GM19455 (cell line): ENCODE results near the gene PLD1.
"Not testable (repeated sequence)": the region's sequence is repeated elsewhere in the genome, so short reads cannot be mapped to it uniquely, and the experiment has no call there.

Experiments used
- ATAC-seq: cut with Tn5 transposase; IDR thresholded peaks from one replicate; pipeline ENCODE4 v1.9.1; 2021; ENCODE audit not compliant: unreplicated experiment

Gene PLD1, protein sequence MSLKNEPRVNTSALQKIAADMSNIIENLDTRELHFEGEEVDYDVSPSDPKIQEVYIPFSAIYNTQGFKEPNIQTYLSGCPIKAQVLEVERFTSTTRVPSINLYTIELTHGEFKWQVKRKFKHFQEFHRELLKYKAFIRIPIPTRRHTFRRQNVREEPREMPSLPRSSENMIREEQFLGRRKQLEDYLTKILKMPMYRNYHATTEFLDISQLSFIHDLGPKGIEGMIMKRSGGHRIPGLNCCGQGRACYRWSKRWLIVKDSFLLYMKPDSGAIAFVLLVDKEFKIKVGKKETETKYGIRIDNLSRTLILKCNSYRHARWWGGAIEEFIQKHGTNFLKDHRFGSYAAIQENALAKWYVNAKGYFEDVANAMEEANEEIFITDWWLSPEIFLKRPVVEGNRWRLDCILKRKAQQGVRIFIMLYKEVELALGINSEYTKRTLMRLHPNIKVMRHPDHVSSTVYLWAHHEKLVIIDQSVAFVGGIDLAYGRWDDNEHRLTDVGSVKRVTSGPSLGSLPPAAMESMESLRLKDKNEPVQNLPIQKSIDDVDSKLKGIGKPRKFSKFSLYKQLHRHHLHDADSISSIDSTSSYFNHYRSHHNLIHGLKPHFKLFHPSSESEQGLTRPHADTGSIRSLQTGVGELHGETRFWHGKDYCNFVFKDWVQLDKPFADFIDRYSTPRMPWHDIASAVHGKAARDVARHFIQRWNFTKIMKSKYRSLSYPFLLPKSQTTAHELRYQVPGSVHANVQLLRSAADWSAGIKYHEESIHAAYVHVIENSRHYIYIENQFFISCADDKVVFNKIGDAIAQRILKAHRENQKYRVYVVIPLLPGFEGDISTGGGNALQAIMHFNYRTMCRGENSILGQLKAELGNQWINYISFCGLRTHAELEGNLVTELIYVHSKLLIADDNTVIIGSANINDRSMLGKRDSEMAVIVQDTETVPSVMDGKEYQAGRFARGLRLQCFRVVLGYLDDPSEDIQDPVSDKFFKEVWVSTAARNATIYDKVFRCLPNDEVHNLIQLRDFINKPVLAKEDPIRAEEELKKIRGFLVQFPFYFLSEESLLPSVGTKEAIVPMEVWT

DNA sequence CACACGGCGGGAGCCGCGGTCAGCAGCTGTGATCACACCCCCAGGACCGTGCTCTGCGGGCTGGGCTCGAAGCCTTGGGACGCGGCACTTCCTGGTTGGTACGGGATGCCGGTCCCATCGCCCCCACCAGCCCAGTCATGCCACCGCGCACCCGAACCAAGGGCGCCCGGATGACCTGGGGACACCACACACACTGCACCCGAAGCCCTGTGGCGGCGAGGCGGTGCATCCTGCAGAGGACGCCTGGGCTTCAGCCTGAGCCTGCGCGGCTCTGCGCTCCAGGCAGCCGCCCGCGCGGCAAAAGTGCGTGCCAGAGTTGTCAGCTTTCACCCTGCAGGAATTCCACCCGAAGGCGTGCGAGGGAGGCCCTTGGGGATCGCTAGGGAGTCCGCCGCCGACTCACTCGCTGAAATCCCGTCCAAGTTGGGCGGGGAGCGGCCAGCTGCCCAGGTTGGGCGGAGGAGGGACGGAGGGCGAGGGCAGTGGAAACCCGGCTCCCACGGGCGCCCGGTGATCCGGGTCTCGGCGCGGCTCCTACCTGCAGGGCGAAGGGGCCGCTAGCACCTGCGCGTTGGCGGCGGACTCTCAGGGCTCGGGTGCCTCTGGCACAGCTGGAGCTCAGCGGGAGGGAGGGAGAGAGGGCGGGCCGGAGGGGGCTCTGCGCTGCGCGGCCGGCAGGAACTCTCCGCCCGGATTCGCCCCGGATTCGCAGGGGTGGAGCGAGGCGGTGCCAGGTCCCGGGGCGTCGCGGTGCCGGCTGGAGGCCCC, at the start of gene PLD1:
TSS of gene PLD1 (minus strand) at position 623 of the 768 bp plus-strand sequence. CDS start 72,432 bp downstream, outside the sequence.
- peak; percentile 72 for ATAC-seq

- not testable (repeated sequence) for ATAC-seq
Measured at GRCh38 chr3:171858770-171859169, 48.5 kb upstream of the PLD1 start.

- no peak for ATAC-seq
Measured at GRCh38 chr3:171854649-171855305, 44.5 kb upstream of the PLD1 start.

GRCh38 chr3:171851660-171852058, 41.4 kb upstream of the PLD1 start:
- no peak for ATAC-seq

DNA sequence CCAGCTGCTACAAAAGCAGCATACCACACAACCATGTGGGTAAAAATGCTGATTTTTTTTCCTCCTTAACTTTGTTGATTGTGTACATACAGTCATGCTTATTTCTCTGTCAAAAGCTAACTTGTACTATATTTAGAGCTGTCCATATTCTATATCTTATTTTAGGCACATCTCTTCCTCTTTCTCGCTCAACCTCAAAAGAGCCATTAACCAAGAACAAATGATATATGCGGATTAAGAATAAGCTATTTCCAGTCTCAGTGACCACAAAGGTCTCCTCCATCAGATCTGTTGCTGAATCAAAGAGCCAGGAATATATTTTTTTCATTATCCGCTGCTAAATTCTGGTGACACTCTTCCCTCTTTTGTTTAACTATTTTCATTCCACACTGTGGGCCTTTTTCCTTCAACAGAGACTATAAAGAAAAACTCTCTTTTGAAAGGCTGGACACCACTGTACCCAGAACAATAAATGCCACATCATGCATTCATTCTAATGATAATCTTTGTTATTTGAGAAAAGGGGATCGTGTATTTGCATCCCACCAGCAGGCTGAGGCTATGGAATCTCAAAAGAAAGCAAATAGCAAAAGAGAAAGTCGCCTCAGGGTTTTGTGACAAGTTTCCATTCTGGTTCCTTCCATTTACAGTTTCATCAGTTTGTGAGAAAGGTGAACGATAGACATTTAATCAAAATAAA, 40.8 kb upstream of the PLD1 start:
- ATAC-seq, result no peak

DNA sequence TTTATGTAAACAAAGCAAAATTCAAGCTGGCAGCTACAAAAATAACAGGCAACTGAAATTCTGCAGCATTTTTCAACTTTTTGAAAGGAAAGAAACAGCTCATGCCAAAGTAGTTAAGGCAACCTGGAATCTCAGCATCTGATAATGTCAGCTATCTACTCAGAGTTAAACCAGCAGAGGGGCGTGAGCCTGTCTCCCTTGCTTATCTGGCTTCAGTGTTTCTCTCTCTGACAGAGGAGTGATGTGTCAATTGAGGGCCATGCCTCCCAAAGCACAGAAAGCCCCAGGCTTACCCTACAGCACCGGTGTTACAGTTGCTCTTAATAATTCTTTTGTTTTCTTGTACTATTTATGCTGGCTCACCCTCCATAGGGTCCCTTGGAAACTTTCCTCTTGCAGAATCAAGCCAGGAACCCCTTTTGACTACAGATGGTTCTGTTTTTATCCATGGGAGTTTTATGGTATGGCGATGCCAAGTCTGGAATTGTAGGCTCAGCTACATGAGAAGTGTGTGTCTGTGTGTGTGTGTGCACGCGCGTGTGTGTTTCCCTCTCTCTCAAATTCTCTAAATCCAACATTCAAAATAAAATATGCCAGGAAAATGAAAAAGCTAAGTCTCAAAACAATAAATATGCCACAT, 40.2 kb upstream of the PLD1 start:
- no peak for ATAC-seq

DNA sequence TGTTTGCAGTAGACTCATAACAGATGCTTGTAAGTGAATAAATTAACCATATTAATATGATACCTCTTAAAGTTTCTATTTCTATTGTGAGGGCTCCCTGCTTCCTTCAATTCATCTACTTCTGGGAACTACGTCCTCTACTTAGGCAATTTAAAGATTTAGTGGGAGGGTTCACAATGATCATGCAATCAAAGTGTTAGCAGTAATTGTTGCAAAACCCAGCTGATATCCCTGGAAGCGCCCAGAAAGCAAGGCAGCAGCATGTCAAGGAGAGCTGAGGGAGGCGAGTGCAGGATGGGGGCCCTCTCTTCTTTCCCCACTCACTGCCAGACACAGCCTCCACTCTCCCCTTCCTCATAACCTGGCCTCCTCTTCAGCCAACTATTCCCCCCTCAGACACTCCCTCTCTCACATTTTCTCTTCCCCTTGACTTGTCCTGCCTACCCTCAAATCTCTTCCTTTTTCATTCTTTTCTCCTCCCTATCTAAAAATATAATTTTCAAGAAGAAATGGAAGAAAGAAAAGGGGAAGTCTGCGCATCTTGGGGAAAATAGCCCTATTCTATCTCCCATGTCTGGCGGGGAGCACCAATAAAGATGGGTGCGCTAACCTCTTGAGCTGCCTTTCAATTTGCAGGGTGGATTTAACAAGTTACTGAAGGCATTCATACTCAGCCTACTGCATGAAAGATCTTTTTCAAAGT, 39.5 kb upstream of the PLD1 start:
- no peak for ATAC-seq

GRCh38 chr3:171847595-171848259, 37.4 kb upstream of the PLD1 start:
- no peak for ATAC-seq

GRCh38 chr3:171847133-171847532, 36.9 kb upstream of the PLD1 start:
- no peak for ATAC-seq

DNA sequence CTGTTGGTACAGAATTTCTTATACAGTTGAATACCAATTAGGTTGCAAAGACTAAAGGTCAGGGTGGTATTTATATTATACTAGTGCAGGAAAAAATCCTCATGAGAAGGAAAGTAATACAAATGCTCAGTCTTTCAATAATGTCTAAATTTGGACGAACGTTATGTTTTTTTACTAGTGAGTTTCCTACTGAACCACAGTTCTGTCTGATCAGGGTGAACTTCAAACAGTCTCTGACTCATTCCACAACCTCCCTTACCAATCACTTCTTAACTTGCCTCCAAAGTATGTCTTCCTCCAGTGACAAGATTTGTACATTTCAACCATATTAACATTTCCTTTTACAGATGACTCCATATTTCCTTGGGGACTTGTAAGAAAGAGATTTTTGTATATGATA, 36.3 kb upstream of the PLD1 start:
- ATAC-seq, result peak; percentile 95

GRCh38 chr3:171845481-171846284, 35.4 kb upstream of the PLD1 start:
- no peak for ATAC-seq

GRCh38 chr3:171844873-171845272, 34.6 kb upstream of the PLD1 start:
- no peak for ATAC-seq

DNA sequence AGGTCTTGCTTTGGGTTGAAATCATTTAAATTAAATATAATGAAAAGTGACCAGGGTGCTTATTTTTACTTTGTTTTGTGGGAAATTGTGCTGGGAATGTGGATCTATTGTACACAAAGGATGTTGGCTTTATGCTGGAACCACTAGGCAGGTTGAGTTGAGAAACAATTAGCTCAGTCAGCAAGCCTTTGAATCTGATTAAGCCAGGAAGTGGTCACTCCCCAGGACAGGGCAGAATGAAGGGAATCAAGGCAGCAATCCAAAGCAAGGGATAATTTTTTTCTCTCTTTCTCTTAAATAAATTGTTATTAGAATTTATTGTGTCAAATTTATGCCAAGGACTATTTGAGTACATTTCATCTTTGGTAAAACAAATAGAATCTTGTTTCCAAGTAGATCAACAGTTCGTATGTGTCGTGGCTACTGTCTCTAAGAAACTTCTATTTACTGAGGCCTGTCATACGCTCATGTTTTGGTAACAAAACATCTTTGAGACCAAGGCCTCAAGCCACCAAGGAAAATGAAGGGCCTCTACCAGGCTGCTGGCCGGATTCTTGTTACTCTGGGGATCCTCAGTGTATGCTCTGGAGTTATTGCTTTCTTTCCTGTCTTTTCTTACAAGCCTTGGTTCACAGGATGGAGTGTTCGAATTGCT, 32.7 kb upstream of the PLD1 start, which contains the start of gene TMEM212:
TSS of gene TMEM212 (plus strand) at position 486 of the 655 bp plus-strand sequence. CDS start at position 521, 35 bp downstream.
- no peak for ATAC-seq

GRCh38 chr3:171841620-171842000, 31.3 kb upstream of the PLD1 start:
- no peak for ATAC-seq

- ATAC-seq, result no peak
Measured at GRCh38 chr3:171840811-171841619, 30.7 kb upstream of the PLD1 start.

GRCh38 chr3:171840445-171840810, 30.1 kb upstream of the PLD1 start:
- ATAC-seq, result no peak
